ENCODE results near the gene TMEM232.

The TMEM232 gene

GRCh38 chr5:110507972-110508371 lies 218.5 kb downstream of the TMEM232 start:
- no peak for FAIRE-seq

- no peak for FAIRE-seq
These were observed 220.1 kb downstream of the TMEM232 start for GRCh38 chr5:110506378-110506777.

GRCh38 chr5:110496276-110496675 lies 230.2 kb downstream of the TMEM232 start:
- no peak for FAIRE-seq

GRCh38 chr5:110492446-110492845 lies 234.0 kb downstream of the TMEM232 start:
- no peak for FAIRE-seq

- FAIRE-seq, result no peak
These were observed 247.6 kb downstream of the TMEM232 start for GRCh38 chr5:110478895-110479294.

GRCh38 chr5:110477911-110478310 lies 248.6 kb downstream of the TMEM232 start:
- no peak for FAIRE-seq

- no peak for FAIRE-seq
These were observed 250.3 kb downstream of the TMEM232 start for GRCh38 chr5:110476164-110476563.

GRCh38 chr5:110475529-110475928 lies 250.9 kb downstream of the TMEM232 start:
- no peak for FAIRE-seq

GRCh38 chr5:110469486-110469885 lies 257.0 kb downstream of the TMEM232 start:
- no peak for FAIRE-seq

GRCh38 chr5:110463106-110463505 lies 263.4 kb downstream of the TMEM232 start:
- no peak for FAIRE-seq

- no peak for FAIRE-seq
These were observed 265.6 kb downstream of the TMEM232 start for GRCh38 chr5:110460837-110461236.

- FAIRE-seq, result no peak
These were observed 268.2 kb downstream of the TMEM232 start for GRCh38 chr5:110458313-110458712.

- no peak for FAIRE-seq
These were observed 283.6 kb downstream of the TMEM232 start for GRCh38 chr5:110442856-110443255.

GRCh38 chr5:110441035-110441434 lies 285.4 kb downstream of the TMEM232 start:
- FAIRE-seq, result no peak

- FAIRE-seq, result no peak
These were observed 286.4 kb downstream of the TMEM232 start for GRCh38 chr5:110440058-110440457.

GRCh38 chr5:110439296-110439695 lies 287.2 kb downstream of the TMEM232 start:
- FAIRE-seq, result no peak

GRCh38 chr5:110435207-110435606 lies 291.3 kb downstream of the TMEM232 start:
- FAIRE-seq, result no peak

- no peak for FAIRE-seq
These were observed 294.9 kb downstream of the TMEM232 start for GRCh38 chr5:110431603-110432002.

GRCh38 chr5:110414360-110414759 lies 312.1 kb downstream of the TMEM232 start:
- FAIRE-seq, result no peak

- FAIRE-seq, result no peak
These were observed 312.6 kb downstream of the TMEM232 start for GRCh38 chr5:110413856-110414255.

- FAIRE-seq, result no peak
These were observed 316.9 kb downstream of the TMEM232 start for GRCh38 chr5:110409571-110409970.

- FAIRE-seq, result no peak
These were observed 323.9 kb downstream of the TMEM232 start for GRCh38 chr5:110402562-110402961.

- no peak for FAIRE-seq
These were observed 324.6 kb downstream of the TMEM232 start for GRCh38 chr5:110401881-110402280.

GRCh38 chr5:110398951-110399350 lies 327.5 kb downstream of the TMEM232 start:
- no peak for FAIRE-seq

GRCh38 chr5:110397281-110397680 lies 329.2 kb downstream of the TMEM232 start:
- no peak for FAIRE-seq

- FAIRE-seq, result no peak
These were observed 339.7 kb downstream of the TMEM232 start for GRCh38 chr5:110386782-110387181.

Data from TTC549 (cell line).